ENCODE data around the gene CNKSR1. TPM values are rescaled to one million over a fixed set of nuclear protein-coding genes. Genes with fewer than 3 reads are reported as not detected.
"Not testable (repeated sequence)": the region's sequence is repeated elsewhere in the genome, so short reads cannot be mapped to it uniquely, and the experiment has no call there.

Gene CNKSR1
- total and polyA plus RNA-seq, 9 donors: 0.73 to 16.8 (median 5.8) TPM

GRCh38 chr1:26220199-26220912 is 43.1 kb downstream of the CNKSR1 start:
- whole genome bisulfite sequencing, 3 donors: 72 to 77% (median 73%) methylated on average over 27 of the region's 27 CpGs
- Histone ChIP-seq H3K27ac (no peak overlapping the region), H3K36me3 (no peaks in the 10 kb centered on the region), H3K9me3 (no peaks in the 10 kb centered on the region), H3K4me3 (no peak overlapping the region), H3K4me1 (ENCODE audit: insufficient read depth) (peaks cover under 1% of the 10 kb centered on the region), H3K27me3 (no peaks in the 10 kb centered on the region)
- no peak for TF ChIP-seq CTCF (IDR thresholded peaks at IDR 0.05)
- TF ChIP-seq EP300 (IDR thresholded peaks at IDR 0.05): no peak
- TF ChIP-seq POLR2A (IDR thresholded peaks at IDR 0.05): no peak
- intact Hi-C loops (cut with DNase I): no loop called here
- no peak for DNase-seq

GRCh38 chr1:26221094-26221493 is 43.8 kb downstream of the CNKSR1 start:
- H3K4me3 ChIP-seq: no peak overlapping the region
- peaks cover 4% of the 10 kb centered on the region for H3K4me1 ChIP-seq (ENCODE audit: insufficient read depth)
- H3K36me3 ChIP-seq: no peaks in the 10 kb centered on the region
- no peaks in the 10 kb centered on the region for H3K27me3 ChIP-seq
- TF ChIP-seq CTCF (IDR thresholded peaks at IDR 0.05) (no peak), EP300 (IDR thresholded peaks at IDR 0.05) (no peak), POLR2A (IDR thresholded peaks at IDR 0.05) (no peak)
- DNase-seq: no peak
- no peaks in the 10 kb centered on the region for H3K9me3 ChIP-seq
- no peak overlapping the region for H3K27ac ChIP-seq
- intact Hi-C loops (cut with DNase I): no loop called here
- WGBS, 3 donors: 81 to 85% (median 82%) methylated on average over 2 of the region's 2 CpGs

- Histone ChIP-seq H3K36me3 (no peaks in the 10 kb centered on the region), H3K4me3 (no peak overlapping the region), H3K4me1 (ENCODE audit: insufficient read depth) (peaks cover 4% of the 10 kb centered on the region), H3K9me3 (no peaks in the 10 kb centered on the region), H3K27ac (no peak overlapping the region), H3K27me3 (no peaks in the 10 kb centered on the region)
- WGBS, 3 donors: 71 to 86% (median 79%) methylated on average over 7 of the region's 7 CpGs
- DNase-seq: no peak
- intact Hi-C loops (cut with DNase I): no loop called here
- TF ChIP-seq EP300 (IDR thresholded peaks at IDR 0.05) (no peak), POLR2A (IDR thresholded peaks at IDR 0.05) (no peak), CTCF (IDR thresholded peaks at IDR 0.05) (no peak)
Measured at GRCh38 chr1:26224606-26225005, 47.3 kb downstream of the CNKSR1 start.

- H3K4me3 ChIP-seq: peak overlapping the region; percentile 30
- TF ChIP-seq POLR2A (IDR thresholded peaks at IDR 0.05) (no peak), EP300 (IDR thresholded peaks at IDR 0.05) (no peak), CTCF (IDR thresholded peaks at IDR 0.05) (no peak)
- no peaks in the 10 kb centered on the region for H3K9me3 ChIP-seq
- 3 to 9% (median 4%) methylated on average over 35 to 50 of the region's 50 CpGs for WGBS, 3 donors
- no peak overlapping the region for H3K27ac ChIP-seq
- H3K27me3 ChIP-seq: no peaks in the 10 kb centered on the region
- peak; percentile 55 to 72 (median 63) for DNase-seq
- no peaks in the 10 kb centered on the region for H3K36me3 ChIP-seq
- intact Hi-C loops (cut with DNase I): no loop called here
- H3K4me1 ChIP-seq (ENCODE audit: insufficient read depth): peaks cover 4% of the 10 kb centered on the region
Measured at GRCh38 chr1:26225033-26225831, 47.9 kb downstream of the CNKSR1 start.

- H3K36me3 ChIP-seq; H3K4me3 ChIP-seq; H3K4me1 ChIP-seq (ENCODE audit: insufficient read depth); H3K9me3 ChIP-seq; H3K27me3 ChIP-seq; H3K27ac ChIP-seq; DNase-seq: not testable (repeated sequence)
- 65 to 84% (median 79%) methylated on average over 2 of the region's 2 CpGs for WGBS, 3 donors
- intact Hi-C loops (cut with DNase I): loop anchor here in 1 of 4 donors (5.0 kb wide), 2 partner anchors 63 to 118 kb away; partner anchors contain the start of genes C1orf232, PDIK1L and ZNF593
Measured at GRCh38 chr1:26230682-26231081, 53.4 kb downstream of the CNKSR1 start.
